Liver (tissue), 9 donors: ENCODE results near the gene CTSH. TPM values are rescaled to one million over a fixed set of nuclear protein-coding genes. Genes with fewer than 3 reads are reported as not detected.

Source experiments
- DNase-seq: peaks from one replicate; pipeline ENCODE4 v3.0.0-alpha.2; 2017; ENCODE audit warnings: low spot score
- H3K27ac ChIP-seq, 2 donors: one replicate each; pipeline ENCODE4 v1.7.0; 2013; ENCODE audit warnings: inconsistent platforms in 2 of 2, low read length in 2 of 2, control low read depth in 1 of 2, low read depth in 1 of 2, mild to moderate bottlenecking in 1 of 2
- H3K27me3 ChIP-seq, 4 donors: one replicate each; pipeline versions ENCODE4 v1.6.1 to v1.7.0; 2013; ENCODE audit warnings: low read length in 3 of 4, inconsistent platforms in 1 of 4, mild to moderate bottlenecking in 1 of 4, moderate library complexity in 1 of 4; ENCODE audit not compliant: control insufficient read depth in 4 of 4, insufficient read depth in 4 of 4
- H3K36me3 ChIP-seq, 4 donors: one replicate each; pipeline versions ENCODE4 v1.6.1 to v1.7.0; 2013; ENCODE audit warnings: low read length in 3 of 4, mild to moderate bottlenecking in 3 of 4, low read depth in 1 of 4, moderate library complexity in 1 of 4; ENCODE audit not compliant: control insufficient read depth in 4 of 4, insufficient read depth in 3 of 4
- H3K4me1 ChIP-seq, 4 donors: one replicate each; pipeline versions ENCODE4 v1.6.1 to v1.7.0; 2013; ENCODE audit warnings: low read length in 3 of 4, mild to moderate bottlenecking in 3 of 4, moderate library complexity in 1 of 4; ENCODE audit not compliant: control insufficient read depth in 4 of 4, insufficient read depth in 4 of 4
- H3K4me3 ChIP-seq, 3 donors: one replicate each; pipeline versions ENCODE4 v1.6.1 to v1.7.0; 2013; ENCODE audit warnings: low read length in 3 of 3, control low read depth in 1 of 3, low read depth in 1 of 3, mild to moderate bottlenecking in 1 of 3
- H3K9ac ChIP-seq, 2 donors: one replicate each; pipeline ENCODE4 v1.7.0; 2013; ENCODE audit warnings: low read length in 2 of 2, mild to moderate bottlenecking in 2 of 2, moderate library complexity in 2 of 2, control low read depth in 1 of 2, low read depth in 1 of 2
- H3K9me3 ChIP-seq, 4 donors: one replicate each; pipeline versions ENCODE4 v1.6.1 to v1.7.0; 2013; ENCODE audit warnings: low read length in 3 of 4; ENCODE audit not compliant: control insufficient read depth in 4 of 4
- EGR1 ChIP-seq, 2 donors: IDR thresholded peaks; 2 replicates each; pipeline ENCODE4 v1.6.1; 2016 to 2018; ENCODE audit warnings: antibody characterized with exemption in 2 of 2, low read depth in 2 of 2
- FOXA1 ChIP-seq: IDR thresholded peaks from 2 replicates; pipeline ENCODE4 v1.6.1; 2016; ENCODE audit warnings: antibody characterized with exemption
- FOXA2 ChIP-seq: IDR thresholded peaks from 2 replicates; pipeline ENCODE4 v1.6.1; 2016; ENCODE audit warnings: antibody characterized with exemption
- GABPA ChIP-seq, 2 donors: IDR thresholded peaks in 1 of 2; conservative IDR thresholded peaks in 1 of 2; 2 replicates each; pipeline ENCODE4 v1.6.1; 2016; ENCODE audit warnings: antibody characterized with exemption in 2 of 2, mild to moderate bottlenecking in 1 of 2, moderate library complexity in 1 of 2
- HNF4A ChIP-seq, 2 donors: conservative IDR thresholded peaks; 2 replicates each; pipeline ENCODE4 v1.6.1; 2016; ENCODE audit warnings: antibody characterized with exemption in 2 of 2, mild to moderate bottlenecking in 2 of 2
- HNF4G ChIP-seq: IDR thresholded peaks from 2 replicates; pipeline ENCODE4 v1.6.1; 2016; ENCODE audit warnings: antibody characterized with exemption
- JUND ChIP-seq, 2 donors: IDR thresholded peaks; 2 replicates each; pipeline ENCODE4 v1.6.1; 2016; ENCODE audit warnings: antibody characterized with exemption in 2 of 2
- NR2F2 ChIP-seq: IDR thresholded peaks from 2 replicates; pipeline ENCODE4 v1.6.1; 2016; ENCODE audit warnings: antibody characterized with exemption
- RAD21 ChIP-seq, 2 donors: IDR thresholded peaks; 2 replicates each; pipeline ENCODE4 v1.6.1; 2016; ENCODE audit warnings: antibody characterized with exemption in 2 of 2, mild to moderate bottlenecking in 2 of 2
- RXRA ChIP-seq, 2 donors: IDR thresholded peaks; 2 replicates each; pipeline ENCODE4 v1.6.1; 2017 to 2018; ENCODE audit warnings: antibody characterized with exemption in 2 of 2, mild to moderate bottlenecking in 1 of 2
- SP1 ChIP-seq: IDR thresholded peaks from 2 replicates; pipeline ENCODE4 v1.6.1; 2018; ENCODE audit warnings: antibody characterized with exemption, mild to moderate bottlenecking
- TAF1 ChIP-seq: conservative IDR thresholded peaks from 2 replicates; pipeline ENCODE4 v1.6.1; 2016; ENCODE audit warnings: antibody characterized with exemption, mild to moderate bottlenecking
- YY1 ChIP-seq: IDR thresholded peaks from 2 replicates; pipeline ENCODE4 v1.6.1; 2016; ENCODE audit warnings: antibody characterized with exemption, mild to moderate bottlenecking
- WGBS: extraction: QIAGEN DNeasy Blood & Tissue Kit; methylation state at CpG from one replicate; pipeline ENCODE4 v1.1.7; 2013; 5-methylcytosine and 5-hydroxymethylcytosine counted together
- polyA plus RNA-seq, 2 donors: library from polyadenylated mRNA; stranded (reverse) in 1 of 2; unstranded in 1 of 2; fragments of 200-250 nt in 1 of 2; fragments of >200 nt in 1 of 2; fragmentation: Nextera tagmentation in 1 of 2; extraction: Ambion mirVana in 1 of 2; gene quantifications; one replicate each; pipeline versions ENCODE4 v1.2.1 to v1.2.3, GENCODE V29; 2013 to 2015
- total RNA-seq, 2 donors: library from RNA; depleted of rRNA; stranded (reverse); fragments of >200 nt; gene quantifications; one replicate each; pipeline ENCODE4 v1.2.3, GENCODE V29; 2014
- TF ChIP-seq, protein P1 (sequence below): IDR thresholded peaks from 2 replicates; pipeline ENCODE4 v1.6.1; 2016; ENCODE audit warnings: antibody characterized with exemption
- TF ChIP-seq, protein P2 (sequence below): IDR thresholded peaks from 2 replicates; pipeline ENCODE4 v1.6.1; 2016; ENCODE audit warnings: antibody characterized with exemption, mild to moderate bottlenecking
- TF ChIP-seq, protein P3 (sequence below): fragments of 150-350 bp; IDR thresholded peaks from 2 replicates; pipeline ENCODE4 v1.5.1; 2017; ENCODE audit warnings: improper control_type of control experiment, low read depth, low read length; ENCODE audit not compliant: missing input control
- TF ChIP-seq, protein P4 (sequence below): IDR thresholded peaks from 2 replicates; pipeline ENCODE4 v1.6.1; 2016; ENCODE audit warnings: antibody characterized with exemption
- TF ChIP-seq, protein P5 (sequence below): IDR thresholded peaks from 2 replicates; pipeline ENCODE4 v1.6.1; 2016; ENCODE audit warnings: antibody characterized with exemption
- donor health status: healthy.
- donor health status: healthy.
- donor health status: healthy.
- donor health status: healthy.
- donor health status: healthy.

Gene CTSH
- total and polyA plus RNA-seq, 4 donors, result 46.3 to 162 (median 95.8) TPM

DNA sequence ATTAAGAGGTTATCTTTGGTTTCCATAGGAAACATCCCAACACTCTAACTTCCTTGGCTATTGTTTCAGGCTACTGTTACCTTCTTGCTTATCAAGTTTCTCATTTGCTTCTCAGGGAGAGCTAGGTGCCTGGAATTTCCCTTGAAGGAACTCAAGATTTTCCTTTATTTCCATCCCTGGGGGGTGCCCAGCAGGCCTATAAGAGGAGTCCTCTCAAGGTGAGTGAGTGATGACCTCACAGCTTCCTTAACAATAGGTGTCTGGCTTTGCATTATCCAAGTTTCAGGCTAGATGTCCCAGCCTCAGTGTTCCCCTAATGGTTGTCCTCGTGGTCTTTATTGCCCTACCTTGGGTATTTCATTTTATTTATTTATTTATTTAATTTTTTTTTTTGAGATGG lies 12.1 kb upstream of the CTSH start:
- TF ChIP-seq SP1, result no peak
- TF ChIP-seq, protein P1, sequence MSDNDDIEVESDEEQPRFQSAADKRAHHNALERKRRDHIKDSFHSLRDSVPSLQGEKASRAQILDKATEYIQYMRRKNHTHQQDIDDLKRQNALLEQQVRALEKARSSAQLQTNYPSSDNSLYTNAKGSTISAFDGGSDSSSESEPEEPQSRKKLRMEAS, result no peak
- TF ChIP-seq, protein P2, sequence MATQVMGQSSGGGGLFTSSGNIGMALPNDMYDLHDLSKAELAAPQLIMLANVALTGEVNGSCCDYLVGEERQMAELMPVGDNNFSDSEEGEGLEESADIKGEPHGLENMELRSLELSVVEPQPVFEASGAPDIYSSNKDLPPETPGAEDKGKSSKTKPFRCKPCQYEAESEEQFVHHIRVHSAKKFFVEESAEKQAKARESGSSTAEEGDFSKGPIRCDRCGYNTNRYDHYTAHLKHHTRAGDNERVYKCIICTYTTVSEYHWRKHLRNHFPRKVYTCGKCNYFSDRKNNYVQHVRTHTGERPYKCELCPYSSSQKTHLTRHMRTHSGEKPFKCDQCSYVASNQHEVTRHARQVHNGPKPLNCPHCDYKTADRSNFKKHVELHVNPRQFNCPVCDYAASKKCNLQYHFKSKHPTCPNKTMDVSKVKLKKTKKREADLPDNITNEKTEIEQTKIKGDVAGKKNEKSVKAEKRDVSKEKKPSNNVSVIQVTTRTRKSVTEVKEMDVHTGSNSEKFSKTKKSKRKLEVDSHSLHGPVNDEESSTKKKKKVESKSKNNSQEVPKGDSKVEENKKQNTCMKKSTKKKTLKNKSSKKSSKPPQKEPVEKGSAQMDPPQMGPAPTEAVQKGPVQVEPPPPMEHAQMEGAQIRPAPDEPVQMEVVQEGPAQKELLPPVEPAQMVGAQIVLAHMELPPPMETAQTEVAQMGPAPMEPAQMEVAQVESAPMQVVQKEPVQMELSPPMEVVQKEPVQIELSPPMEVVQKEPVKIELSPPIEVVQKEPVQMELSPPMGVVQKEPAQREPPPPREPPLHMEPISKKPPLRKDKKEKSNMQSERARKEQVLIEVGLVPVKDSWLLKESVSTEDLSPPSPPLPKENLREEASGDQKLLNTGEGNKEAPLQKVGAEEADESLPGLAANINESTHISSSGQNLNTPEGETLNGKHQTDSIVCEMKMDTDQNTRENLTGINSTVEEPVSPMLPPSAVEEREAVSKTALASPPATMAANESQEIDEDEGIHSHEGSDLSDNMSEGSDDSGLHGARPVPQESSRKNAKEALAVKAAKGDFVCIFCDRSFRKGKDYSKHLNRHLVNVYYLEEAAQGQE, result no peak
- TF ChIP-seq EGR1 (IDR thresholded peaks at IDR 0.05; ENCODE audit: low read depth in 2 of 2), result no peak
- no peak for TF ChIP-seq RXRA (IDR thresholded peaks at IDR 0.05)
- TF ChIP-seq YY1, result no peak
- TF ChIP-seq JUND (IDR thresholded peaks at IDR 0.05), result no peak
- TF ChIP-seq FOXA1, result no peak
- no peak for TF ChIP-seq NR2F2
- TF ChIP-seq, protein P3, sequence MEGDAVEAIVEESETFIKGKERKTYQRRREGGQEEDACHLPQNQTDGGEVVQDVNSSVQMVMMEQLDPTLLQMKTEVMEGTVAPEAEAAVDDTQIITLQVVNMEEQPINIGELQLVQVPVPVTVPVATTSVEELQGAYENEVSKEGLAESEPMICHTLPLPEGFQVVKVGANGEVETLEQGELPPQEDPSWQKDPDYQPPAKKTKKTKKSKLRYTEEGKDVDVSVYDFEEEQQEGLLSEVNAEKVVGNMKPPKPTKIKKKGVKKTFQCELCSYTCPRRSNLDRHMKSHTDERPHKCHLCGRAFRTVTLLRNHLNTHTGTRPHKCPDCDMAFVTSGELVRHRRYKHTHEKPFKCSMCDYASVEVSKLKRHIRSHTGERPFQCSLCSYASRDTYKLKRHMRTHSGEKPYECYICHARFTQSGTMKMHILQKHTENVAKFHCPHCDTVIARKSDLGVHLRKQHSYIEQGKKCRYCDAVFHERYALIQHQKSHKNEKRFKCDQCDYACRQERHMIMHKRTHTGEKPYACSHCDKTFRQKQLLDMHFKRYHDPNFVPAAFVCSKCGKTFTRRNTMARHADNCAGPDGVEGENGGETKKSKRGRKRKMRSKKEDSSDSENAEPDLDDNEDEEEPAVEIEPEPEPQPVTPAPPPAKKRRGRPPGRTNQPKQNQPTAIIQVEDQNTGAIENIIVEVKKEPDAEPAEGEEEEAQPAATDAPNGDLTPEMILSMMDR, result no peak
- TF ChIP-seq HNF4G, result no peak
- no peak for TF ChIP-seq FOXA2
- TF ChIP-seq HNF4A (conservative IDR thresholded peaks at IDR 0.05), result no peak
- no peak overlapping the region for H3K27ac ChIP-seq
- H3K9me3 ChIP-seq, result no peaks in the 10 kb centered on the region
- H3K4me3 ChIP-seq, result no peak overlapping the region
- DNase-seq, result no peak
- H3K9ac ChIP-seq, result no peak overlapping the region
- H3K4me1 ChIP-seq, result peaks cover 2 to 6% (median 3%) of the 10 kb centered on the region in 4 donors
- 80% methylated on average over 1 of the region's 1 CpG for WGBS
- H3K27me3 ChIP-seq, result no peaks in the 10 kb centered on the region
- H3K36me3 ChIP-seq, result no peaks in the 10 kb centered on the region

DNA sequence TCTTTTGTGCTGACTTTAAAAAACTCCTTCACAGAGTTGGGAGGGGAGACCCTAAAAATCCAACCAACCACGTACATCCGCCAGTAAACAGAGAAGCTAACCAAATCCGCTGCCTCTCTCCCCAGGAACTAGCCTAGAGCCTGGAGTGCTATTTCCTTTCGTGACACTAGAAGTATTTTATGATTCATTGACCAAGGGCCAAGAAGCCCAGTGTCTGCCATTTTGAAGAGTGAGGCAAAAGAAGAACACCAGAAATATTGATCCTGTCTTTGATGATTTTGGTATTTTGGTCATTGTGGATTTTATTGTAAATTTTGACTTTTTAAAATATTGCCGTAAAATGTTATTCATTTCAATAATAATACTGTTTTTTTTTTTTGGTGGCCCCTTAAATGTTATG lies 10.5 kb upstream of the CTSH start:
- 97% methylated on average over 5 of the region's 5 CpGs for WGBS
- Histone ChIP-seq H3K4me1 (peaks cover 7 to 20% (median 16%) of the 10 kb centered on the region in 4 donors), H3K9me3 (no peaks in the 10 kb centered on the region), H3K27ac (no peak overlapping the region), H3K4me3 (no peak overlapping the region), H3K36me3 (no peaks in the 10 kb centered on the region), H3K27me3 (no peaks in the 10 kb centered on the region), H3K9ac (no peak overlapping the region)
- no peak for DNase-seq
- TF ChIP-seq, protein P4, sequence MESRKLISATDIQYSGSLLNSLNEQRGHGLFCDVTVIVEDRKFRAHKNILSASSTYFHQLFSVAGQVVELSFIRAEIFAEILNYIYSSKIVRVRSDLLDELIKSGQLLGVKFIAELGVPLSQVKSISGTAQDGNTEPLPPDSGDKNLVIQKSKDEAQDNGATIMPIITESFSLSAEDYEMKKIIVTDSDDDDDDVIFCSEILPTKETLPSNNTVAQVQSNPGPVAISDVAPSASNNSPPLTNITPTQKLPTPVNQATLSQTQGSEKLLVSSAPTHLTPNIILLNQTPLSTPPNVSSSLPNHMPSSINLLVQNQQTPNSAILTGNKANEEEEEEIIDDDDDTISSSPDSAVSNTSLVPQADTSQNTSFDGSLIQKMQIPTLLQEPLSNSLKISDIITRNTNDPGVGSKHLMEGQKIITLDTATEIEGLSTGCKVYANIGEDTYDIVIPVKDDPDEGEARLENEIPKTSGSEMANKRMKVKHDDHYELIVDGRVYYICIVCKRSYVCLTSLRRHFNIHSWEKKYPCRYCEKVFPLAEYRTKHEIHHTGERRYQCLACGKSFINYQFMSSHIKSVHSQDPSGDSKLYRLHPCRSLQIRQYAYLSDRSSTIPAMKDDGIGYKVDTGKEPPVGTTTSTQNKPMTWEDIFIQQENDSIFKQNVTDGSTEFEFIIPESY, result no peak
- no peak for TF ChIP-seq EGR1 (IDR thresholded peaks at IDR 0.05; ENCODE audit: low read depth in 2 of 2)
- TF ChIP-seq, protein P5, sequence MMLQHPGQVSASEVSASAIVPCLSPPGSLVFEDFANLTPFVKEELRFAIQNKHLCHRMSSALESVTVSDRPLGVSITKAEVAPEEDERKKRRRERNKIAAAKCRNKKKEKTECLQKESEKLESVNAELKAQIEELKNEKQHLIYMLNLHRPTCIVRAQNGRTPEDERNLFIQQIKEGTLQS, result no peak
- TF ChIP-seq NR2F2, result no peak
- TF ChIP-seq, protein P1, result no peak
- no peak for TF ChIP-seq GABPA (IDR thresholded peaks at IDR 0.05 in 1 of 2, conservative IDR thresholded peaks at IDR 0.05 in 1 of 2)
- TF ChIP-seq, protein P2, result no peak
- no peak for TF ChIP-seq FOXA2
- TF ChIP-seq FOXA1, result no peak
- no peak for TF ChIP-seq TAF1
- TF ChIP-seq RXRA (IDR thresholded peaks at IDR 0.05), result no peak
- TF ChIP-seq, protein P3, result no peak
- TF ChIP-seq YY1, result no peak
- TF ChIP-seq JUND (IDR thresholded peaks at IDR 0.05), result no peak
- no peak for TF ChIP-seq RAD21 (IDR thresholded peaks at IDR 0.05)
